A673 (cell line): ENCODE measurements around the gene CLSTN3. TPM values are rescaled to one million over a fixed set of nuclear protein-coding genes. Genes with fewer than 3 reads are reported as not detected.

Source experiments
- BruUV-seq: library from RNA; stranded (reverse); fragments of 400-500 nt; replicated peaks from 2 replicates; lab custom pipeline; 2021; lab: Mats Ljungman, UMichigan
- CTCF ChIA-PET: fragments of 300-600 bp; sonication (Branson Sonifier 250); formaldehyde crosslinking; loops from one replicate; lab custom pipeline; 2022; ENCODE audit warnings: antibody characterized with exemption; lab: Charles Lee
- POLR2A ChIA-PET: fragments of 300-600 bp; sonication (Branson Sonifier 250); formaldehyde crosslinking; loops from one replicate; lab custom pipeline; 2022; ENCODE audit warnings: antibody characterized with exemption; ENCODE audit not compliant: low non-redundant PET; lab: Charles Lee
- DNase-seq: peaks from one replicate; pipeline ENCODE4 v3.0.0-alpha.2; 2015; ENCODE audit warnings: low spot score
- H3K27ac ChIP-seq: fragments of 200-600 bp; sonication (generic); 2 replicates; pipeline ENCODE4 v1.5.1; 2016; ENCODE audit warnings: mixed run types, low read depth, mild to moderate bottlenecking, mixed read lengths, antibody characterized with exemption, low read length; ENCODE audit not compliant: poor library complexity, severe bottlenecking
- H3K27me3 ChIP-seq: fragments of 200-600 bp; sonication (generic); replicated peaks from 2 replicates; pipeline ENCODE4 v1.6.1; 2017; ENCODE audit warnings: mixed run types, low read depth, mild to moderate bottlenecking, mixed read lengths, antibody characterized with exemption, low read length; ENCODE audit not compliant: insufficient read depth, poor library complexity
- H3K36me3 ChIP-seq: fragments of 200-600 bp; sonication (generic); 2 replicates; pipeline ENCODE4 v1.6.1; 2016; ENCODE audit warnings: mixed run types, mild to moderate bottlenecking, mixed read lengths, antibody characterized with exemption, low read length; ENCODE audit not compliant: insufficient read depth, poor library complexity, severe bottlenecking
- H3K4me1 ChIP-seq: fragments of 200-600 bp; sonication (generic); 2 replicates; pipeline ENCODE4 v1.6.1; 2017; ENCODE audit warnings: mixed run types, mild to moderate bottlenecking, mixed read lengths, antibody characterized with exemption, low read length; ENCODE audit not compliant: insufficient read depth, poor library complexity, severe bottlenecking
- H3K4me3 ChIP-seq: fragments of 200-600 bp; sonication (generic); 2 replicates; pipeline ENCODE4 v1.5.1; 2016; ENCODE audit warnings: low read depth, mixed run types, mild to moderate bottlenecking, mixed read lengths, low read length; ENCODE audit not compliant: poor library complexity, severe bottlenecking
- H3K9me3 ChIP-seq: fragments of 200-600 bp; sonication (generic); 2 replicates; pipeline ENCODE4 v1.6.1; 2016; ENCODE audit warnings: mixed run types, low read depth, mild to moderate bottlenecking, mixed read lengths, antibody characterized with exemption, low read length; ENCODE audit not compliant: poor library complexity, severe bottlenecking
- EZH2 ChIP-seq: fragments of 200-600 bp; sonication (generic); IDR thresholded peaks from 2 replicates; pipeline ENCODE4 v1.6.1; 2017; ENCODE audit warnings: borderline replicate concordance, low read depth, mild to moderate bottlenecking, mixed read lengths, antibody characterized with exemption, low read length; ENCODE audit not compliant: poor library complexity, severe bottlenecking
- intact Hi-C: fragments of 100-400 bp; cut with micrococcal nuclease; formaldehyde crosslinking; loops from one replicate; pipeline ENCODE4 v1.10.0; 2022; ENCODE audit not compliant: unreplicated experiment
- total RNA-seq: library from RNA; stranded (reverse); gene quantifications from 2 replicates; pipeline ENCODE4 v1.2.3, GENCODE V29; 2021
- TF ChIP-seq, protein P1 (sequence below): fragments of 300-800, 200-600 bp; sonication (generic); conservative IDR thresholded peaks from 2 replicates; pipeline ENCODE4 v1.5.1; 2017; ENCODE audit warnings: low read depth, mild to moderate bottlenecking, antibody characterized with exemption, low read length, moderate library complexity, mixed read lengths

Gene CLSTN3
- total RNA-seq, 1 experiment from 2014 or later: 10.7 TPM

DNA sequence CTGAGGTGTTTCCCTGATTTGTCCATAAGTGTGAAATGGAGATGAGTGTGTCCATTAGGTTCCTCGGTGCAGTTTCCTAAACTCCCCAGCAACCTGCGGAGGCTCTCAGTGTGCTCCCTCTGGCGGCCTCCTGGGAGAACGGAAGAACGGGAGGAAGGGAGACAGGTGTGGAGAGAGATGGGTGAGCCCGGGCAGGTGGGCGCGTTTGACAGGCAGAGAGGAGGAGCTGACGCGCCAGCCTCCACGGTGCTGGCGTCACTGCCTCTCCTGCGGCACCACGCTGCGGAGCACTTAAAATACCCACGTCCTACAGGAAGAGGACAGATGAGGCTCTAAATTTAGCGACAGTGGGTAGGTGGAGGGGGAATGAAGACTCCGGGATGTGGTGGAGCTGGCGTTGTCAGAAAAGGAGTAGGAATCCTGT lies 32.5 kb downstream of the CLSTN3 start:
- Histone ChIP-seq H3K4me3 (no peak overlapping the region), H3K36me3 (no peaks in the 10 kb centered on the region), H3K4me1 (no peaks in the 10 kb centered on the region), H3K9me3 (peaks cover 12% of the 10 kb centered on the region), H3K27ac (no peak overlapping the region), H3K27me3 (peaks cover 3% of the 10 kb centered on the region)
- no TSS peak for BruUV-seq
- CTCF ChIA-PET: no interaction called here
- POLR2A ChIA-PET: interaction anchor here (0.6 kb wide), 1 partner anchor 10 kb away, joined by 3 read pairs; no protein-coding TSS in a partner anchor
- no peak for TF ChIP-seq EZH2
- TF ChIP-seq, protein P1, sequence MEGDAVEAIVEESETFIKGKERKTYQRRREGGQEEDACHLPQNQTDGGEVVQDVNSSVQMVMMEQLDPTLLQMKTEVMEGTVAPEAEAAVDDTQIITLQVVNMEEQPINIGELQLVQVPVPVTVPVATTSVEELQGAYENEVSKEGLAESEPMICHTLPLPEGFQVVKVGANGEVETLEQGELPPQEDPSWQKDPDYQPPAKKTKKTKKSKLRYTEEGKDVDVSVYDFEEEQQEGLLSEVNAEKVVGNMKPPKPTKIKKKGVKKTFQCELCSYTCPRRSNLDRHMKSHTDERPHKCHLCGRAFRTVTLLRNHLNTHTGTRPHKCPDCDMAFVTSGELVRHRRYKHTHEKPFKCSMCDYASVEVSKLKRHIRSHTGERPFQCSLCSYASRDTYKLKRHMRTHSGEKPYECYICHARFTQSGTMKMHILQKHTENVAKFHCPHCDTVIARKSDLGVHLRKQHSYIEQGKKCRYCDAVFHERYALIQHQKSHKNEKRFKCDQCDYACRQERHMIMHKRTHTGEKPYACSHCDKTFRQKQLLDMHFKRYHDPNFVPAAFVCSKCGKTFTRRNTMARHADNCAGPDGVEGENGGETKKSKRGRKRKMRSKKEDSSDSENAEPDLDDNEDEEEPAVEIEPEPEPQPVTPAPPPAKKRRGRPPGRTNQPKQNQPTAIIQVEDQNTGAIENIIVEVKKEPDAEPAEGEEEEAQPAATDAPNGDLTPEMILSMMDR: peak; percentile 67
- intact Hi-C loops: no loop called here
- DNase-seq: peak; percentile 15

DNA sequence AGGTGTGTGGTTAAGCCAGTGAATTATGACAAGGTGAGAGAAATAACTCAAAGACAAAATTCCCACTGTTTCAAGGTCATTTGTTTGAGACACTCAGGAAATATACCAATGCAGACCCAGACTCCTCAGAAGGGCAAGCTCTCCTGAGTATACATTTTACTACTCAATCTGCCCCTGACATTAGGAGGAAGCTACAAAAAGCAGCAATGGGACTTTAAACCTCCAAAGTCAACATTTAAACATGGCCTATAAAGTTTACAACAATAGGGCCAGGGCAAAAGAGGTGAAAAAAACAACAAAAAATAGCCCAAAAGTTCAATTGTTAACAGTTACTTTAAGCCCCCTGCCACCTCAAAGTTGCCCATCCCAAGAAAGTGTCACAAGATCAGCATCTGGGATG lies 39.8 kb downstream of the CLSTN3 start:
- peaks cover 45% of the 10 kb centered on the region for H3K9me3 ChIP-seq
- TF ChIP-seq, protein P1: no peak
- TF ChIP-seq EZH2: no peak
- no TSS peak for BruUV-seq

DNA sequence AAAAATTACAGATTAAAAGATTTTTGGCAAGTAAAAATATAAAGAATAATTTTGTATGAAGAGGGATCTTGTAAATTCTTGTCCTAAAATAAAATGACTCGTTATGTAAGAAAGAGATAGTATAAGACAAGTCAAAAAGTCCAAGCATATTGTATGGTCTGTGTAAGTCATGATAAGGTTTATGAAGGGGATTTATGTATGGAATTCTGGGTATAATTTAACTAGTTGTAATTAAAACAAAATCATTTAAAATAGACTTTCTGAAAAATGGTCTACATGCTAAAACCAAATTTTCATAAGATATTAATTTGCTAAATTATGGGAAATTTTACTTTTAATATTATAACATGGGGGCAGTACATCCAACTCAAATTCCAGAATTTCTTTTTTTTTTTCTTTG lies 41.7 kb downstream of the CLSTN3 start:
- no peak overlapping the region for H3K4me3 ChIP-seq
- H3K27me3 ChIP-seq: peaks cover 3% of the 10 kb centered on the region
- ChIA-PET CTCF (no interaction called here), POLR2A (interaction anchor here (0.6 kb wide), 1 partner anchor 75 kb away, joined by 3 read pairs; no protein-coding TSS in a partner anchor)
- H3K4me1 ChIP-seq: no peaks in the 10 kb centered on the region
- no peak for DNase-seq
- H3K36me3 ChIP-seq: no peaks in the 10 kb centered on the region
- H3K9me3 ChIP-seq: peaks cover 42% of the 10 kb centered on the region
- TF ChIP-seq EZH2: no peak
- TF ChIP-seq, protein P1: no peak
- H3K27ac ChIP-seq: no peak overlapping the region
- intact Hi-C loops: no loop called here
- no TSS peak for BruUV-seq

More for the DNA sequence above, 39.8 kb downstream of the CLSTN3 start:
- no peaks in the 10 kb centered on the region for H3K36me3 ChIP-seq
- POLR2A ChIA-PET: no interaction called here
- DNase-seq: no peak
- intact Hi-C loops: no loop called here
- no peak overlapping the region for H3K27ac ChIP-seq
- CTCF ChIA-PET: no interaction called here
- H3K27me3 ChIP-seq: peaks cover 3% of the 10 kb centered on the region
- no peaks in the 10 kb centered on the region for H3K4me1 ChIP-seq
- no peak overlapping the region for H3K4me3 ChIP-seq
